HG02840 (cell line): Measurements from ENCODE around the gene FRMPD3.
A peak's percentile ranks its signal among the peaks of the same experiment; 100 is the strongest.
"Not testable (repeated sequence)": the region's sequence is repeated elsewhere in the genome, so short reads cannot be mapped to it uniquely, and the experiment has no call there.

ENCODE experiments used
- ATAC-seq: cut with Tn5 transposase; IDR thresholded peaks from one replicate; pipeline ENCODE4 v1.9.1; 2021; ENCODE audit warnings: mild to moderate bottlenecking, moderate library complexity, moderate number of reproducible peaks; ENCODE audit not compliant: unreplicated experiment, low FRiP score

The FRMPD3 gene

GRCh38 chrX:107448998-107449835 lies at the start of gene FRMPD3:
Gene FRMPD3, plus strand, starts transcription at chrX:107449652. Its CDS starts 76,937 bp downstream, at chrX:107526589.
- ATAC-seq, result no peak

- ATAC-seq, result no peak
These were observed 28.9 kb upstream of the FRMPD3 start for GRCh38 chrX:107420571-107420970.

GRCh38 chrX:107421337-107421861 lies 28.1 kb upstream of the FRMPD3 start:
- ATAC-seq, result no peak

GRCh38 chrX:107429090-107429489 lies 20.4 kb upstream of the FRMPD3 start:
- no peak for ATAC-seq

- ATAC-seq, result no peak
These were observed 9.3 kb upstream of the FRMPD3 start for GRCh38 chrX:107440187-107440586.

GRCh38 chrX:107440692-107441091 lies 8.8 kb upstream of the FRMPD3 start:
- ATAC-seq, result no peak

GRCh38 chrX:107442914-107443527 lies 6.4 kb upstream of the FRMPD3 start:
- no peak for ATAC-seq

- ATAC-seq, result no peak
These were observed 4.3 kb upstream of the FRMPD3 start for GRCh38 chrX:107445146-107445545.

GRCh38 chrX:107445631-107446030 lies 3.8 kb upstream of the FRMPD3 start:
- no peak for ATAC-seq

GRCh38 chrX:107447642-107448041 lies 1.8 kb upstream of the FRMPD3 start:
- ATAC-seq, result no peak

- no peak for ATAC-seq
These were observed 841 bp upstream of the FRMPD3 start for GRCh38 chrX:107448625-107448997.

GRCh38 chrX:107450823-107451509 lies 1.5 kb downstream of the FRMPD3 start:
- ATAC-seq, result no peak

GRCh38 chrX:107451731-107452130 lies 2.3 kb downstream of the FRMPD3 start:
- no peak for ATAC-seq

- ATAC-seq, result no peak
These were observed 3.1 kb downstream of the FRMPD3 start for GRCh38 chrX:107452581-107452980.

- no peak for ATAC-seq
These were observed 4.8 kb downstream of the FRMPD3 start for GRCh38 chrX:107454302-107454701.

GRCh38 chrX:107457289-107457688 lies 7.8 kb downstream of the FRMPD3 start:
- ATAC-seq, result no peak

- ATAC-seq, result peak; percentile 80
These were observed 16.6 kb downstream of the FRMPD3 start for GRCh38 chrX:107465932-107466620.

GRCh38 chrX:107467271-107467670 lies 17.8 kb downstream of the FRMPD3 start:
- ATAC-seq, result no peak

- no peak for ATAC-seq
These were observed 20.7 kb downstream of the FRMPD3 start for GRCh38 chrX:107470198-107470597.

GRCh38 chrX:107470971-107471370 lies 21.5 kb downstream of the FRMPD3 start:
- ATAC-seq, result no peak

GRCh38 chrX:107471420-107471819 lies 22.0 kb downstream of the FRMPD3 start:
- ATAC-seq, result not testable (repeated sequence)
